Neural cell (in vitro differentiated cells): ENCODE results near the gene PCSK4.

Source experiments
- EP300 ChIP-seq: fragments of 450-650 bp; conservative IDR thresholded peaks from 2 replicates; pipeline ENCODE4 v1.6.1; 2014; ENCODE audit warnings: antibody characterized with exemption, mild to moderate bottlenecking, moderate library complexity; ENCODE audit not compliant: poor library complexity, severe bottlenecking
- MXI1 ChIP-seq: fragments of 450-650 bp; conservative IDR thresholded peaks from 2 replicates; pipeline ENCODE4 v1.6.1; 2014; ENCODE audit warnings: antibody characterized with exemption, mild to moderate bottlenecking; ENCODE audit not compliant: poor library complexity, severe bottlenecking
- POLR2AphosphoS5 ChIP-seq: IDR thresholded peaks from 2 replicates; pipeline ENCODE4 v1.6.1; 2012
- RAD21 ChIP-seq: fragments of 450-650 bp; conservative IDR thresholded peaks from 2 replicates; pipeline ENCODE4 v1.6.1; 2014; ENCODE audit warnings: antibody characterized with exemption, mild to moderate bottlenecking, moderate library complexity
- SMC3 ChIP-seq: fragments of 450-650 bp; conservative IDR thresholded peaks from 2 replicates; pipeline ENCODE4 v1.6.1; 2014; ENCODE audit warnings: antibody characterized with exemption, mild to moderate bottlenecking, moderate library complexity; ENCODE audit not compliant: poor library complexity
- TAF1 ChIP-seq: IDR thresholded peaks from 2 replicates; pipeline ENCODE4 v1.6.1; 2012; ENCODE audit warnings: low read depth
- TF ChIP-seq, protein P1 (sequence below): fragments of 450-650 bp; IDR thresholded peaks from 2 replicates; pipeline ENCODE4 v1.5.1; 2014; ENCODE audit warnings: antibody characterized with exemption, mild to moderate bottlenecking, moderate library complexity; ENCODE audit not compliant: poor library complexity, severe bottlenecking
- TF ChIP-seq, protein P2 (sequence below): IDR thresholded peaks from 2 replicates; pipeline ENCODE4 v1.6.1; 2012; ENCODE audit warnings: borderline replicate concordance

DNA sequence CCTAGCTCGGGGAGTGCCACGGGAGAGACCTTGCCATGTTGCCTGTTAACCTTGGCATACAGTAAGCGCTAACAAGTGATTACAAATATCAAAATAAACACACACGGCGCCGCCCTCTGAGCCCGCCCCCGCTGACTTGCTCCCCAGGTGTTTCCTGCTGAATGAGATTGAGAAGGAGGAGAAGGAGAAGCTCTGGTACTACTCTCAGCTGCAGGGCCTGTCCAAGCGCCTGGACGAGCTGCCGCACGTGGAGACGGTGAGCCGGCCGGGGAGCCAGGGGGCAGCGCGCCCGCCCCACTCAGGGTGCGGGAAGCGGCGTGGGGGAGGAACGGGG is 35.2 kb downstream of the PCSK4 start:
- TF ChIP-seq, protein P1, sequence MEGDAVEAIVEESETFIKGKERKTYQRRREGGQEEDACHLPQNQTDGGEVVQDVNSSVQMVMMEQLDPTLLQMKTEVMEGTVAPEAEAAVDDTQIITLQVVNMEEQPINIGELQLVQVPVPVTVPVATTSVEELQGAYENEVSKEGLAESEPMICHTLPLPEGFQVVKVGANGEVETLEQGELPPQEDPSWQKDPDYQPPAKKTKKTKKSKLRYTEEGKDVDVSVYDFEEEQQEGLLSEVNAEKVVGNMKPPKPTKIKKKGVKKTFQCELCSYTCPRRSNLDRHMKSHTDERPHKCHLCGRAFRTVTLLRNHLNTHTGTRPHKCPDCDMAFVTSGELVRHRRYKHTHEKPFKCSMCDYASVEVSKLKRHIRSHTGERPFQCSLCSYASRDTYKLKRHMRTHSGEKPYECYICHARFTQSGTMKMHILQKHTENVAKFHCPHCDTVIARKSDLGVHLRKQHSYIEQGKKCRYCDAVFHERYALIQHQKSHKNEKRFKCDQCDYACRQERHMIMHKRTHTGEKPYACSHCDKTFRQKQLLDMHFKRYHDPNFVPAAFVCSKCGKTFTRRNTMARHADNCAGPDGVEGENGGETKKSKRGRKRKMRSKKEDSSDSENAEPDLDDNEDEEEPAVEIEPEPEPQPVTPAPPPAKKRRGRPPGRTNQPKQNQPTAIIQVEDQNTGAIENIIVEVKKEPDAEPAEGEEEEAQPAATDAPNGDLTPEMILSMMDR = no peak
- TF ChIP-seq TAF1 (no peak), MXI1 (no peak), EP300 (no peak), POLR2AphosphoS5 (no peak), SMC3 (no peak), RAD21 (no peak)
- TF ChIP-seq, protein P2, sequence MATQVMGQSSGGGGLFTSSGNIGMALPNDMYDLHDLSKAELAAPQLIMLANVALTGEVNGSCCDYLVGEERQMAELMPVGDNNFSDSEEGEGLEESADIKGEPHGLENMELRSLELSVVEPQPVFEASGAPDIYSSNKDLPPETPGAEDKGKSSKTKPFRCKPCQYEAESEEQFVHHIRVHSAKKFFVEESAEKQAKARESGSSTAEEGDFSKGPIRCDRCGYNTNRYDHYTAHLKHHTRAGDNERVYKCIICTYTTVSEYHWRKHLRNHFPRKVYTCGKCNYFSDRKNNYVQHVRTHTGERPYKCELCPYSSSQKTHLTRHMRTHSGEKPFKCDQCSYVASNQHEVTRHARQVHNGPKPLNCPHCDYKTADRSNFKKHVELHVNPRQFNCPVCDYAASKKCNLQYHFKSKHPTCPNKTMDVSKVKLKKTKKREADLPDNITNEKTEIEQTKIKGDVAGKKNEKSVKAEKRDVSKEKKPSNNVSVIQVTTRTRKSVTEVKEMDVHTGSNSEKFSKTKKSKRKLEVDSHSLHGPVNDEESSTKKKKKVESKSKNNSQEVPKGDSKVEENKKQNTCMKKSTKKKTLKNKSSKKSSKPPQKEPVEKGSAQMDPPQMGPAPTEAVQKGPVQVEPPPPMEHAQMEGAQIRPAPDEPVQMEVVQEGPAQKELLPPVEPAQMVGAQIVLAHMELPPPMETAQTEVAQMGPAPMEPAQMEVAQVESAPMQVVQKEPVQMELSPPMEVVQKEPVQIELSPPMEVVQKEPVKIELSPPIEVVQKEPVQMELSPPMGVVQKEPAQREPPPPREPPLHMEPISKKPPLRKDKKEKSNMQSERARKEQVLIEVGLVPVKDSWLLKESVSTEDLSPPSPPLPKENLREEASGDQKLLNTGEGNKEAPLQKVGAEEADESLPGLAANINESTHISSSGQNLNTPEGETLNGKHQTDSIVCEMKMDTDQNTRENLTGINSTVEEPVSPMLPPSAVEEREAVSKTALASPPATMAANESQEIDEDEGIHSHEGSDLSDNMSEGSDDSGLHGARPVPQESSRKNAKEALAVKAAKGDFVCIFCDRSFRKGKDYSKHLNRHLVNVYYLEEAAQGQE = no peak
